Activated T-helper 1 cell treated with Interleukin-2 at 50 U/mL for 16 hours (primary cell): ENCODE results near the gene TATDN2.

Experiments used
- DNase-seq: peaks from one replicate; pipeline ENCODE4 v3.0.0-alpha.2; 2020; ENCODE audit warnings: low read depth

The TATDN2 gene

DNA sequence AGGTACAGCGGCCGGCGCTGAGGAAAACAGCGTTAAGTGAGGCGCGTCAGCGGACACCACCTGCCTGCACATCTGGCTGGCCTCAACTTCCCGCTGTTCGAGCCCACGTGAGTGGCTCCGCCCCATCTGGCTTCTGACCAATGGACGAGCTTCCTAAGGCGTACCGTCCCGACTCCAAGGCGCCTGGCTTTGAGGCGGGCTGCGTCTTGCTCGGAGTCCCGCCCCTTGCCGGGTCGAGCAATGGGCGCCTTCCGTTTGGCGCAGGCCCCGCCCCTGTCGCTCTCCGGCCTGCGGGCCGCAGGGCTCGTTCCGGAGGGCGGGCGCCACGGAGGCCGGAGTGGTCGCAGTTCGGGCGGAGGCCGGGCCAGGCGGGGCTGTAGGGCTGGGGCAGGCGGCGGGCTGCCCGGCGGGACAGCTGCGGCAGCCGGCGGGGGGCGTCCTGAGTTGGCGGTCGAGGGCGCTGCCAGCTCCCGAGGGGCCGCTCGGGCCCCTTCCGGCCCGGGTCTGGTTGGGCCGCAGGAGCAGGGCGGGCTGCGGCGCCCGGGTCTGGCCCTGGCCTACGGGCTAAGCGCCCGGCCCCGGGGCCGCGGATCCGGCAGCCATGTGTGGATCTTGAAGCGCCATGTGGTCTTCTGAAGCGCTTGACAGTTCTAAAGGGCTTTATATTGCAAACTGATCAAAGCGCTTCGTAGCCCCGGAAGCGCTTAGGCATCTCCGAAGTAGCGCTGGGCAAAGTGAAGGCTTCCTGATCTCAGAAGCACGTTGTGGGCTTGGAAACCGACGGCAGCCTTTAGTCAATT, at the start of gene TATDN2:
Gene TATDN2, plus strand, starts transcription at position 276 of the 800 bp plus-strand sequence. CDS start 742 bp downstream, outside the sequence.
- peak; percentile 88 for DNase-seq

DNA sequence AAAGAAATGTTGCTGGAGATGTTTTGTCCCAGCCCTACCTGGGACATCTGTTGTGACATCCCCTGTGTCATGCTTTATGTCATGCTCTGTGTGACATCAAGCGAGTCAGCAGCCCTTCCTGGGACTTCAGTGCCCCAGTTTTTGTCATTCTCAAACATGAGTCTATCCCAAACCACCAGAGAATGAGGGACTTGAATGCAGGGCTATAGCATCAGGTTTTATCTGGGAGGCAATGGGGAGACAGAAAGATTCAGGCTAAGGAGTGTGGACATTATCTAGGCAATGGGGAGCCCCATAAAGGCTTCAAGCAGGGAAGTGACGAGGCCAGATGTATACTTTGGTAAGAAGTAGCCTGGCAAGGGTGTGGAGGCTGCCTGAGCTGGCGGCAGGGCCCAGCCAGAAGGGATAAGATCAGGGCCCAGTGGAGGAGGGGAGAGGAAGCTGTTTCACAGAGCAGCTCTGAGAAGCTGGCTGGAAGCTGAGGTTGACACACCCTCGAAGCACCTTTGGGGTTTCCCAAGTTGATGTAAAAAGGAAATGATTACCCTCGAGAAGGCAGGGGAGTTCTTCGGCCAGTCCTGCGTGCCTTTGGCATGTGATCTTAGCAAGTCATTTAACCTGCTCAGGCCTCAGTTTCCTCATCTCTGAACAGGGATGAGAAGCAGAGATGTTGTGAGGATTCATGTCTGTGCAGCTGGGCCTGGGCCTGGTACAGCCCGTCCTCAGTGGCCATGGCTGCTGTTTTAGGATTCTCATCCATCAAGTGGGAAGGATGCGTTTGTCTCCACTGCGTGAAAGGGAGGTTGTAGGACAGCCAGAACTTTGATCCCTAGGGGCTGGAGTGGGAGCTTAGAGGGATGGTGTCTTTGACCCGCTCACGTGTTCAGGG, 49.3 kb upstream of the TATDN2 start:
- peak; percentile 47 for DNase-seq

DNA sequence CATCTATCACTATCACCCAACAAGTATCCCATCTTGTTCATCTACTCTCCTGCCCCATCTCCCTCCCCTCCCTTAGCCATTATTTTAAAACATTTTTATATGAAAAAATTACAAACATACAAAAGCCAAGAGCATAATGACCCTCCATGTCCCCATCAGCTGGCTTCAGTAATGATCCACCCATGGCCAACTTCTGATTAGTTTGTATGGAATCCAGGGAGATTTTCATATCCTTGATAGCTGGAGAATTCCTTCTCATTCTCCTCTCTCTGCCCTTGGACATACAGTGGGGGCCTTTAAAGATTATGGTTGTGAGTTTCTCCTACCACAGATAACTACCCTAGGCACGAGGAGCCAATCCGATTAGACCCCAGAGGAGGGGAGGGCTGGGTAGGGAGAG, 43.3 kb upstream of the TATDN2 start:
- DNase-seq: no peak

GRCh38 chr3:10205451-10206165, 42.7 kb upstream of the TATDN2 start:
- no peak for DNase-seq

DNA sequence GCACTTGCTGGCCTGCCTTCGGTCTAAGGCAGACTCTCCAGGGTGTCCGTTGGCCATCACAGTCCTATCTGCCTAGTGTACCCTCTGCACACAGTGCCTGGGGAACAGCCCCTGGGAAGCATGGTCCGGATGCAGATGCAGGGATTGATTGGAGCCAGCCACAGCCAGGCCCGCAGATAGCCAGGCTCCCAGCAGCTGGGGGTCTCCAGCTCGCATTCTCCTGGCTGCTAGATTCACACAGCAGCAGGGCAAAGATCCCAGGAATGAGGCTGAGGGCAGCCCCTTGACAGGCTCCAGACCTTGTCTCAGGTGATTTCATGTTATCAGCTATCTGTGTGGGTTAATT, 42.1 kb upstream of the TATDN2 start:
- DNase-seq: no peak

DNA sequence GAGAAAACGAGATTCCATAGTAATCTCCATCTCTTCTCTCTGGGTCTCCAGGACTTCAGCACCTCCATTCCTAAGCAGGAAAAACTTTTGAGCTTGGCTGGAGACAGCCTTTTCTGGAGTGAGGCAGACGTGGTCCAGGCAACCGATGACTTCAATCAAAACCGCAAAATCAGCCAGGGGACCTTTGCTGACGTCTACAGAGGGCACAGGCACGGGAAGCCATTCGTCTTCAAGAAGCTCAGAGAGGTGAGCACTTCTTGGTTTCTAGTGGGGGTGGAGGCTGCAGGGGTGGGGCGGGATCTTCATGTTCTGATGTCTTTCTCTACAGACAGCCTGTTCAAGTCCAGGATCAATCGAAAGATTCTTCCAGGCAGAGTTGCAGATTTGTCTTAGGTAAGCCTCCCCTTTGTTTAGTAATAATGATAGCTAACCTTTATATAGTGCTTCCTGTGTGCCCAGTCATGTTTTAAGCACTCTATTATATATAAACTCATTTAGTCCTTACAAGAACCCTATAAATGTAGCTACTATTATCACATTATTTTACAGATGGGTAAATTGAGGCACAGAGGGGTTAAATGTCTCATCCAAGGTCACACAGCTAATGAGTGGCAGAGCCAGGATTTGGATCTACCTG, 35.0 kb upstream of the TATDN2 start:
- DNase-seq: no peak

- no peak for DNase-seq
These were observed 32.5 kb upstream of the TATDN2 start for GRCh38 chr3:10215578-10216368.

GRCh38 chr3:10217359-10217758, 30.9 kb upstream of the TATDN2 start:
- DNase-seq: no peak

- DNase-seq: no peak
These were observed 28.5 kb upstream of the TATDN2 start for GRCh38 chr3:10219737-10220136.

DNA sequence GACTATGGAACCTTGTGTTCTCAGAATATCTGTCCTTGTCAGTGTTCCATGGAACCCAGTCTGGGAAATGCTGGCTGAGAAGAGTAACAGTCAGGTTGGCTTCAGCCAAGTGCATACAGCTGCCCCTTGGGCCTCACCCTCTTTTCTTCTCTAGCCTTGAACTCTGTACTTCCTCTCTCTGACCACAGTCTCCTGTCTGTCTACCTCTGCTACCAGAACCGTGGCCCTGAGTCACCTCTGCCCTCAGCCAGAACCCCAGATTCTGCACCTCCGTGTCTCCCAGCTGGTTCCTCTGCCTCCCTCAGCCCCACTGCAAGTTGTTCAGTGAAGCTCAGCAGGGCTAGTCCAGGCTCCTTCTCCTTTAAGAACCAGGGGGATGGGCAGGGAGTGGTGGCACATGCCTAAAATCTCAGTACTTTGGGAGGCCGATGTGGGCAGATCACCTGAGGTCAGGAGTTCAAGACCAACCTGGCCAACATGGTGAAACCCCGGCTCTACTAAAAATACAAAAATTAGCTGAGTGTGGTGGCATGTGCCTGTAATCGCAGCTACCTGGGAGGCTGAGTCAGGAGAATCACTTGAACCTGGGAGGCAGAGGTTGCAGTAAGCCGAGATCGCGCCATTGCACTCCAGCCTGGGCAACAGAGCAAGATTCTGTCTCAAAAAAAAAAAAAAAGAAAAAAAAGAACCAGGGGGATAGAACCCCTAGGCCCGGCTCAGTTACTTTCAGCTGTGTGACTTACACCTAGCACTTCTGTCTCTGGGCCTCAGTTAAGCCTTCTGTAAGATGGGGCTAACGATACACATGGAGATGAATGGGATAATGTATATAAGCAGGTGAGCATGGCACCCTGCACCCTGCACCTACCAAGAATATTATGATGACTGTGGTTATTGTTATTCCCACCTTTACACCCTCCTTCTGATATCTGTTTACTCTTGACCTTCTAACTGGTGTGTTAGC, 24.3 kb upstream of the TATDN2 start:
- peak; percentile 33 for DNase-seq

GRCh38 chr3:10224794-10225665, 23.2 kb upstream of the TATDN2 start:
- DNase-seq: peak; percentile 35

GRCh38 chr3:10226293-10226692, 22.0 kb upstream of the TATDN2 start:
- DNase-seq: no peak

DNA sequence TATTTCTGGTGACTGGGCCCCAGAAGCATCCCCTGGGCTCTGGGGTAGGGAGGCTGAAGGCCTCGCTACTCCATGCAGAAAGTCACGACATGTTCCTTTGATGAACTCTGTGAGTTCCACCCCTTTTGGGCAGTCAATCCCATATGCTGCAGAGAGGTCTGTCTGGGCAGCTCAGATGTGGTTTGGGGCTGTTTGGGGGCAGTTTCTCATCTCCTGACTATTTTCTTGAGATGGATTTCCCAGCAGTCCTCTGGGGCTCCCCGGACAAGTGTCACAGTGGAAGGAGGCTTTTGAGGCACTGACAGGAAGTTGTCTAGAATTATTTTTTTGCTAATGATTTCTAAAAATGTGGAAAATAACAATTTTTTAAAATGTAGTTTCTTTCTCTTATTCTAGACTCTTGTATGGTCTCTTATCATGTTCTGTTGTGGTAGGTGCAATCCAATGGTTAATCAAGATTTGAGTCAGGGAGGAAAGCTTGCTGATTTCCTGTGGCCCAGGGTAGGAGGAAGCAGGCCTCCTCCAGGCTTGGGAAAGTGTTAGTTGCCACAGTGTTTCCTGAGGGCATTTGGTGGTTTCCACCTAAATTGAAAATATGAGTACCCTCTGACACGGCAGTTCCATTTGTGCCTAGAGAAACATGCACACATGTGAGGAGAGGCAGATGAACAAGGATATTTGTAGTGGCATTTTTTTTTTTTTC, 19.9 kb upstream of the TATDN2 start:
- DNase-seq: no peak

DNA sequence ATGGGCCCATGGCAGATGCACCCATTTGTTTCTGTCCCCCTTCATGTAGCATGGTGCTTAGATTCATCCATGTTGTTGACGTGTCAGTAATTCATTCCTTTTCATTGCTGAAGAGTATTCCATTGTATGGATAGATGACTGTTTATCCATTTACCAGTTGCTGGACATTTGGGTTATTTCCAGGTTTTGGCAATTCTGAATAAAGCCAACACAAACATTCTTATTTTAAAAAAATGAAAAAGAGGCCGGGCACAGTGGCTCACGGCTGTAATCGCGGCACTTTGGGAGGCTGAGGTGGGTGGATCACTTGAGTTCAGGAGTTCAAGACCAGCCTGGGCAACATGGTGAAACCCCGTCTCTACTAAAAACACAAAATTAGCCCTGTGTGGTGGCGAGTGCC, 18.7 kb upstream of the TATDN2 start:
- DNase-seq: no peak

GRCh38 chr3:10232137-10232536, 16.1 kb upstream of the TATDN2 start:
- no peak for DNase-seq

DNA sequence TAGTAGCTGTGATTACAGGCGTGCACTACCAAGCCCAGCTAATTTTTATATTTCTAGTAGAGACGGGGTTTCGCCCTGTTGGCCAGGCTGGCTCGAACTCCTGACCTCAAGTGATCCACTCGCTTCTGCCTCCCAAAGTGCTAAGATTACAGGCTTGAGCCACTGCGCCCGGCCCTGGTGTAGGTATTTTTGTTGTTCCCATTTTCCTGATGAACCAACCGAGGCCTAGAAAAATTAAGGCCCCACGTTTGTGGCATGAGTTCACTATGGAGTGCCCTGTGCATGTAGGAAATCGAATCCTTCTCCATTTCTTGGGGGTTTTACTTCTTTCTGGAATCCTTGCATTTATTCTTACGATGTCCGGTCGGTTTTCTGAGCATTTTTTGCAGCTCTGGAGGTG, 14.3 kb upstream of the TATDN2 start:
- DNase-seq: no peak

DNA sequence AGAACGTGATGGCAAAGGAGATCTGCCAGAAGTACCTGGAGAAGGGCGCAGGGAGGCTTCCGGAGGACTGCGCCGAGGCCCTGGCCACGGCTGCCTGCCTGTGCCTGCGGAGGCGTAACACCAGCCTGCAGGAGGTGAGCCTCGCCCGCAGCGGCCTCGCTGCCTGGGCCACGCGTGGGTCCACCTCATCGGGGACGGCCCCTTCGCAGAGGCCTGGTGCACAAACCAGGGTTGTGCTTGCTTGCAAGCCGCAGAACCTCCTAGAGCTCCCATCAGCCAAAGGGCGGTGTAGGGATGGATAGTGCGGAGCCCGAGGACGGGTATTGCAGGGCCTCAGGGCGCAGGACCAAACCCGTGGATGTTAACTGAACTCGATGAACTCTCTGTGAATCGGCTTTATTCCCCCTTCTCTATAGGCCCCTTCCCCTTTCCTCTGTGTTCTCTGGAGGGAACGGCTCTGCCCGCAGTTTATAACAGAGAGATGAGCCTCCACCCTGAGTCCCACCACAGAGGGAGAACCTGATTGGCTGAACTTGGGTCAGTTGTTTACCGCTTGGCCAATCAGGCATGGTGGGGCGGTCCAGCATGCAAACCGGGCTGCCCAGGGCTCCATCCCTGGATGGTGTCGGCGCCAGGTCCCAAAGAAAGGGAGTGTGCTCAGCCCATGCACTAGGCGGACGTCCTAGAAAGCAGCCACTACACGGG, 13.6 kb upstream of the TATDN2 start:
- DNase-seq: no peak

DNA sequence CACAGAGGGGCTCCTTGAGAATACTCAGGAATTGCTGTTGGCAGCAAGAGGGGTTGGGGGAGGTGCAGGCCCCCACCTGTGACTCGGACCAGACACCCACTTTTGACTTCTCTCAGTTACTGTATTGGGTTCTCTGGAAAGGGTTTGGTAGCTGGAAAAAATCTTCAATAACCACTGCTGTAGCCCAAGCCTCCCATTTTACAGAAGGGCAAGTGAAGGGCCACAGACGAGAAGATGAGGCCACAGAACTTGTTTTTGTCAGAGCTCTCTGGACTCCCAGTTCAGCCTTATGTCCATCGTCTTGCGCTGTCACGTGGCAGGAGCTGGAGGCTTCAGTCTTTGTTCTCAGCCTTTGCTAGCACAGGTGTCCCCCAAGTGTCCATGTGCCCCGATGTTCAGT, 12.7 kb upstream of the TATDN2 start:
- DNase-seq: no peak
